Posterior cingulate gyrus (tissue), 11 donors: Measurements from ENCODE around the gene PHETA2.

ENCODE experiments used
- DNase-seq, 10 donors: peaks; one replicate each; pipeline versions ENCODE4 v3.0.0 to v3.0.0-alpha.2; 2020 to 2021; ENCODE audit warnings: mixed read lengths in 3 of 10
- intact Hi-C: fragments of 100-400 bp; cut with DNase I; formaldehyde crosslinking; loops from one replicate; pipeline ENCODE4 v1.15.1; 2023

Gene PHETA2, protein sequence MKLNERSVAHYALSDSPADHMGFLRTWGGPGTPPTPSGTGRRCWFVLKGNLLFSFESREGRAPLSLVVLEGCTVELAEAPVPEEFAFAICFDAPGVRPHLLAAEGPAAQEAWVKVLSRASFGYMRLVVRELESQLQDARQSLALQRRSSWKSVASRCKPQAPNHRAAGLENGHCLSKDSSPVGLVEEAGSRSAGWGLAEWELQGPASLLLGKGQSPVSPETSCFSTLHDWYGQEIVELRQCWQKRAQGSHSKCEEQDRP

DNA sequence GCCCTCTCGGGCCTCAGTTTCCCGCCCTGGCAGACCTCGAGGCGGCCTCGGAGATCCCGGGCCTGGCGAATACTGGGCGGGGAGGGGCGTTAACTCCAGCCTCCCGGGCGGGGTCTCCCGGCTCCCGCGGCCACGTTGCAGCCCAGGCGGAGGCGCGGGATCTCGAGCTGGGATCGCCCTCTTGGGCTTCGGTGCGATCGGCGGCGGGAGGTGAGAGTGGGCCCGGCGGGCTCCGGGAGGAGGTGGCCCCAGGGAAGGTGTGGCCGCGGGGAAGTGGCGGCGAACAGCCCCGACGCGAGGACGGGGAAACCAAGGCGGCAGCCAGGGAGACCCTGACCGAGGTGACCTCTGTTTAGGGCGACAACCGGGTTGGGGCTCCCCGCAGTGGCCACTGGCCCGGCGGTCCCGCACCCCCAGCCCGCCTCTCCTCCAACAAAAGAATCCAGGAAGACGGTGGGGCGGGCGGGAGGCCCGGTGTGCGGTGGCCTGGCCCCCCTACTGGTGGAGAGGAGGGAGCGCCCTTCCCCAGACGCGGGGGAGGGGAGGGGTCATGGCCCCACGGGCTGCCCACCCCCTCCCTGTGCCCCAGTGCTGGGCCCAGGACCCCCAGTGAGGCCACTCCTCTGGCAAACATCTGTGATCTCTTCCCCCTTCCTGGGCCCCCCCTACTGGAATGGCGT lies at the start of gene PHETA2:
PHETA2 (plus strand) TSS at position 117 of the 680 bp plus-strand sequence. CDS start 3,046 bp downstream, outside the sequence.
- intact Hi-C loops: no loop called here
- peak in 1 of 10 donors; percentile 80 for DNase-seq

DNA sequence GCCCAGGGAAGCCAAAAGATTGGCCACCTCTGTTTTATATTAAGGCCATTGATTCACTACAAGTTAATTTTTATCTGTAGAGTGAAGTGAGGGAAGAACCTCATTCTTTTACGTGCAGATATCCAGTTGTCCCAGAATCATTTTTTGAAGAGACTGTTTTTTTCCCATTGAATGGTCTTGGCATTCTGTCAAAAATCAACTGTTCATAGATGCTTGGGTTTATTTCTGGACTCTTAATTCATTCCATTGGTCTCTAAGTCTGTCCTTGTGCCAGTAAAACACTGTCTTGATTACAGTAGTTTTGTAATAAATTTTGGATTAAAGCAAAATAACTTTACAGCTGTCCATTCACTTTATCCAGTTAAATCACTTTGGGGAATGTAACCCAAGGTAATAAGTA lies 48.6 kb upstream of the PHETA2 start:
- no peak for DNase-seq
- intact Hi-C loops: no loop called here

DNA sequence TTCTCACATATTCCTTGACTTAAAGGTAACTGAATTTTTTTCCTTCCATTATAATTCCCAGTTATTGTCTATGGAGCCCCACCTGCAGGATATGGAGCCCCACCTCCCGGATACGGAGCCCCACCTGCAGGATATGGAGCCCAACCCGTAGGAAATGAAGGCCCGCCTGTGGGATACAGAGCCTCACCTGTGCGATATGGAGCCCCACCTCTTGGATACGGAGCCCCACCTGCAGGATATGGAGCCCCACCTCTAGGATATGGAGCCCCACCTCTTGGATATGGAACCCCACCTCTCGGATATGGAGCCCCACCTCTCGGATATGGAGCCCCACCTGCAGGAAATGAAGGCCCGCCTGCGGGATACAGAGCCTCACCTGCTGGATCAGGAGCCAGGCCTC lies 47.3 kb upstream of the PHETA2 start:
- intact Hi-C loops: no loop called here
- no peak for DNase-seq

DNA sequence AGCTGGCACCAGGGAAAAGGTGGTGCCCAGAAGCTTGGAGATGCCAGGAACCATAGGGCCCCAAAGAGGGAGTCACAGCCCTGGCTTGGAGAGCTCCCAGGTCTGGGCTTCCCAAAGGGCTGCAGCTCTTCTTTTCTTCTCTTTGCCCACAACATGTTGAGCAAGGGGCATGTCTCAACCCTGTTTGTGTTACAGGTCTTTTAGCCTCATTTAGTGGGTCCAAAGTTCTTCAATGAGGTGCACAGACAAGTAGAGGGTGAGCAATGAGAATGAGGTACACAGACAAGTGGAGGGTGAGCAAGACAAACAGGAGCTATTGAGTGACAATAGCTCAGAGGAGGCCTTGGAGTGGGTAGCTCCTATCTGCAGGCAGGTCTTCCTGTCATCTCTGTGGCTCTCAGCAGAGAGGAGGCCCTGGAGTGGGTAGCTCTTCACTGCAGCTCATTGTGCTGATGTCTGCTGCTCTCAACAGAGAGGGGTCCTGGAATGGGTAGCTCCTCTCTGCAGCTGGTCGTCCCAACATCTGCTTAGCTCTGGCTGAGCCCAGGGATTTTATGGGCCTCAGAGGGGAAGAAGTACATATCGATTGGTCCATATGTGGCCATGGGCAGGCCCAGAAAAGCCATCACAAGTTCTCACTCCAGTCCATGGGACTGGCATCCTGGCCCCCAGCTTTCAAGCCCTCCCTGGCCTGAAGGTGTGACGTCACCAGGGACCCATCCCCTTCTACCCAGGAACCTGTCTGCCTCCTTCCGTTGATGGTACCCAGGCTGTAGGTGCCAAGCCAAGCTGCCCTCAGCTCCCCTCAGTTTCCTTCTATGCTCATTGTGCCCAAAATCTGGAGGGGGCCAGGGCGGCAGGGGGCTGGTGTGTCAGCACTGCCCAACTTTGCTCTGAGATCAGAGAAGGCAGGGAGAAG lies 40.5 kb upstream of the PHETA2 start:
- no peak for DNase-seq
- intact Hi-C loops: no loop called here

DNA sequence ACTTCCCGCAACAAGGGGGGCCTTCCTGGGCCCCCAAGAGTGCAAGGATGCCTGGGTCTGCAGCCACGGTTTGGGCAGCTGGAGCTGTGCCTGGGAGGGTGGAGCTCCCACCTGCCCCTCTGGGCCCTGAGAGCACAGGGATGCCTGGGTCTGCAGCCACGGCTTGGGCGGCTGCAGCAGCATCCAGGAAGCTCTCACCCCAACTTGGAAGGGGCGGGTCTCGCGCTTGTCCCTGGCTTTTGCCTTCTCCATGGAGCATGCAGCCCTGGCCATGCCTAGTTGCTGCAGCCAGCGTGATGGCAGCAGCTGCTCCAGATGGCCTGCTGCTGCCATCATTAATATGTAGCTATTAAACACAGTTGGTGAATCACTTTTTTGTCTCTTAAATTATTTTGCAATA lies 38.8 kb upstream of the PHETA2 start:
- intact Hi-C loops: no loop called here
- DNase-seq: no peak

DNA sequence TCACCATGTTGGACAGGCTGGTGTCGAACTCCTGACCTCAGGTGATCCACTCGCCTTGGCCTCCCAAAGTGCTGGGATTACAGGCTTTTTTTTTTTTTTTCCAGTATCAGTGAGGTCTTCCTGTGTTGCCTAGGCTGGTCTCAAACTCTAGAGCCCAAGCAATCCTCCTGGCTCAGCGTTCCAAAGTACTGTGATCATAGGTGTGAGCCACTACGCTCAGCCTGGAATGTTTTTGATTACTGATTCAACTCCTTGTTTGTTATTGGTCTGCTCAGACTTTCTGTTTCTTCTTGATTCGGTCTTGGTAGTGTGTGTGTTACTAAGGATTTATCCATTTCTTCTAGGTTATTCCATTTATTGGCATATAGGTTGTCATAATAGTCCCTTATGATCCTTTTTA lies 34.8 kb upstream of the PHETA2 start:
- DNase-seq: no peak

DNA sequence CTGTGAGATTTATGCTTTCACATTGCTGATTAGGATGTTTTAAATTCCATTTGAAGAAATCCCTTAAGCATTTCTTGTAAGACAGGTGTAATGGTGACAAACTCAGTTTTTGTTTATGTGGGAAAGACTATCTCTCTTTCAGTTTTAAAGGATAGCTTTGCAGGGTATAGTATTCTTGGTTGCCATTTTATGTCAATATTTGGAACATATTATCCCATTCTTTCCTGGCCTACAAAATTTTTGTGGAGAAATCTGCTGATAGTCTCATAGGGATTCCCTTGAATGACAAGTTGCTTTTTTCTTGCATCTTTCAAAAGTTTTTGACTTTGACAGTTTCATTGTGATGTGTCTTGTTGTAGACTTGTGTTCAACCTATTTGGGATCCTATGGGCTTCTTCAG lies 32.3 kb upstream of the PHETA2 start:
- intact Hi-C loops: no loop called here
- no peak for DNase-seq

More for the DNA sequence above, 34.8 kb upstream of the PHETA2 start:
- intact Hi-C loops: no loop called here

DNA sequence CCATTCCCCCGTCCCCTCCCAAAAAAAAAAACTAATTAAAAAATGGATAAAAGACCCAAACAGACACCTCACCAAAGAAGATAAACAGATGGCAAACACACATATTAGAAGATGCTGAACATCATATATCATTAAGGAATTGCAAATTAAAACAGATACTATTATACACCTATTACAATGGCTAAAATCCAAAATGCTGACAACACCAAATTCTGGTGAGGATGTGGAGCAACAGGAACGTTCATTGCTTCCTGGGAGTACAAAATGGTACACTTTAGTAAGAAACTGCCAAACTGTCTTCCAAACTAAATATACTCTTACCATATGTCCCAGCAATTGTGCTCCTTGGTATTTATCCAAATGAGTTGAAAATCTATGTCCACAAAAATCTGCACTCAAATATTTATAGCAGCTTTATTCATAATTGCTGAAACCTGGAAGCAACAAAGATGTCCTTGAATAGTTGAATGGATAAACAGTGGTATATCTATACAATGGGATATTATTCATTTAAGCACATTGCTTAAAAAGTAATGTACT lies 23.3 kb upstream of the PHETA2 start:
- DNase-seq: no peak
- intact Hi-C loops: no loop called here

DNA sequence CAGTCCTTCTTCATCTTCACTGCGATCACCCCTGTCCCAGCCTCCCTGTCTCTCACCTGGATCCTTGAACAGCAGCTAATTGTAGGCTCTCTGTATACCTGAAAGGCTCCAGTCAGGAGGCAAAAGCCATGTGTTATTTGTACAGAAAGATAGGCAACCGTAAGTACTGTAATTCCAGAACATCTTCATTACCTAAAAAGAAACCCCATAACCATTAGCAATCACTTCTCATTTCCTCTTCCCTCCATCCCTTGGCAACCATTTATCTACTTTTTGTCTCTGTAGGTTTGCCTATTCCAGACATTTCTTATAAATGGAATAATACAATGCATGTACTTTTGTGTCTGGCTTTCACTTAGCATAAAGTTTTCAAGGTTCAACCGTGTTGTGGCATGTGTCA lies 21.3 kb upstream of the PHETA2 start:
- no peak for DNase-seq
- intact Hi-C loops: no loop called here

DNA sequence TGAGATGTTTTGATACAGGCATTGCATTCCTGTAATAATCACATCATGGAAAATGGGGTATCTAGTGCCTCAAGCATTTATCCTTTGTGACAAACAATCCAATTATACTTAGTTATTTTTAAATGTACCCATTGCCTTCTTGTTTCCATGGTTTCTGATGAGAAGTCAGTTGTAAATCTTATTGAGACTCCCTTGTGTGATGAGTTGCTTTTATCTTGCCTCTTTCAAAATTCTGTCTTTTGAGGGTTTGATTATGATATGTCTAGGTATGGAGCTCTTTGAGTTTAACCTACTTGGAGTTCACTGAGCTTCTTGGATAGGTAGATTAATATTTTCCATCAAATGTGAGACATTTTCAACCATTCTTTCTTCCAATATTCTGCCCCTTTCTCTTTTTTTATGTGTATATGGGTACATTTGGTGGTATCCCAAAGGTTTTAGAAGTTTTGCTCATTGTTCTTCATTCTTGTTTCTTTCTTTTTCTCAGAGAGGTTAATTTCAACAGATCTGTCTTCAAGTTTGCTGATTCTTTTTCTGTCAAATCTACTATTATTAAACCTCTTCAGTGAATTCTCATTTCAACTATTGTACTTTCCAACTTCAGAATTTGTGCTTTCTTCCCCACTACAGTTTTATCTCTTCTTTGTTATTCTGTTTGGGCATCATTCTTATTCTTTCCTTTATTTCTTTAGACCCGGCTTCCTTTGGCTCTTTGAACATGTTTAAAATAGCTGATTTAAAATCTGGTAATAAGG lies 17.1 kb upstream of the PHETA2 start:
- DNase-seq: no peak
- intact Hi-C loops: no loop called here

DNA sequence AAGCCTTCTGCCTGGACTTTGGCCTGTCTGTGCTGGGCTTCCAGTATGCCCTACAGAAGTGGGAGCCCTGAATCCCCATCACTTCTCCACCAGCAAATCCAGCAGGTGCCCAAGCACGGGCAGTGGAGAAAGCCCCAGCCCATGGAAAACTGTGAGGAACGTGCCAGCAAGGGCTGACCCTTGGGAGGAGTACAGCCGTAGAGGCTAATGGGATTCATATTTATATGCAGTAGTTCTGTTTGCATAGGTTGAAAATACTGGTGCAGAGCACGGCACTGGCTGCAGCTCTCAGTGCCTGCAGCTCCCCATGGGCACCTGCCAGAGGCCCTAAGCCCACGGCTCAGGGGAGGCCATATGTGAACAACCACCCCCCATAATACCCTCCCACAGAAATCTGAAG lies 13.6 kb upstream of the PHETA2 start:
- intact Hi-C loops: no loop called here
- DNase-seq: peak in 1 of 10 donors; percentile 22

DNA sequence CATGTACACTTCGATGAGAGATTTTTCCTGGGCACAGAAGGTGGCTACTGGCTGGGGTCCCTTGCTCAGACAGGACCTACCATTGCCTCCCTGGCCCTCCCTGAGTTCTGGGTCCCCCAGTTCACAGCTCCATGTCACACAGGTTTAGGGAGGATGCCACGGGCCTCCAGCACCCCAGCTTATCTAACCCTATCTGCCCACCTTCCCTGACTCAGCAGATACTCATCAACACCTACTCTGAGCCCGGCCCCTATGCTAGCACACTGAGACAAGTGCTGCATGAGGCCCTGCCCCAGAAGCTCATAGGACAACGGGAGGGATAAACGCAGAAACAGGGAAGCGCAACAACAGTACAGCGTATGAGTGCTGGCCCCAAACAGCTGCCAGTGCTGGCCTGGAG lies 13.0 kb upstream of the PHETA2 start:
- intact Hi-C loops: no loop called here
- DNase-seq: peak in 1 of 10 donors; percentile 18

DNA sequence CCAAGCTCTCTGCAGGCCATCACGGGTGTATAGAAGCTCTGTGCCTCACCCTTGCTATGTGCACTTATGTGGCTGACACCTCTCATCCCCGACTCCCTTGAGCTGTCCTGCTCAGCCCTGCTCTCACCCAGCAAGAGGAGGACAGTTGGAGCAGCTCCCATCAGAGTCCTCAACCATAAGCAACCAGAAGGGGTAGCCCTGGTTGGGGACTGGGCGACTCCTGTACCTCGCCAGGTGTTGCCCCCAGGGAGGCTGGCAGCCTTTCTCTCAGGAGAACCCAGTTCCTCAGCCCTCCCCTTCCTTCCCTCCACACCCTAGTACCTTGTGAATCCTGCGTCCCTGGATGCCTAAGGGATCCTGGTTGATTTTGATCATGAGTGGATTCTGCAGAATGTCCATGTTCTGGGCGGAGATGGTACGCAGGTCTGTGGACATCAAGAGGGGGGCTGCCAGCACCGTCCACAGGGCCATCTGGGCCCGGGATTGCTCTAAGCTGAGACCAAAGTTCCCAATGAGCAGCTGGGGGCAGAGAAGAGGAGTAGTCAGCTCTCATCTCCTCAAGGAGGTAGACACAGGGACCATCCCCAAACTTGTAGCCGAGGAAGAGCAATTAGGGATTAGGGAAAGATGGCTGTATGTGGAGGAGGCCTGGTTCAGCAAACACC lies 11.4 kb upstream of the PHETA2 start:
- intact Hi-C loops: no loop called here
- DNase-seq: peak in 1 of 10 donors; percentile 17

DNA sequence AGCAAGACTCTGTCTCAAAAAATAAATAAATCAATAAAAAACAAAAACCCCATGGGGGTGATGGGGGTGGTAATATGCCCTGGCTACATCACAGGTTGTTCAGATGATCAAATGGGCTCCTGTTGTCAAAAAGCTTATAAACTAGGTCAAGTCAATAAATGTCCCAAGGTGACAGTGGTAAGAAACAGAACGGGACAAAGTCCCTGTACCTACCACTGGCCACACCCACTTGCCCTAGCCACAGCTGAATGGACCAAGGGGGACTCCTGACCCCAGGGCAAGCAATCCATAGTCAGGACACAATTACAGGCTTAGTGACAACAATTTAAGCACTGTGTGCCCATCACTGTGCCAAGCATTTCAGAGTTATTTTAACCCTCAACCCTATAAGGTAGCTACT lies 9.4 kb upstream of the PHETA2 start:
- intact Hi-C loops: no loop called here
- DNase-seq: peak in 1 of 10 donors; percentile 18

DNA sequence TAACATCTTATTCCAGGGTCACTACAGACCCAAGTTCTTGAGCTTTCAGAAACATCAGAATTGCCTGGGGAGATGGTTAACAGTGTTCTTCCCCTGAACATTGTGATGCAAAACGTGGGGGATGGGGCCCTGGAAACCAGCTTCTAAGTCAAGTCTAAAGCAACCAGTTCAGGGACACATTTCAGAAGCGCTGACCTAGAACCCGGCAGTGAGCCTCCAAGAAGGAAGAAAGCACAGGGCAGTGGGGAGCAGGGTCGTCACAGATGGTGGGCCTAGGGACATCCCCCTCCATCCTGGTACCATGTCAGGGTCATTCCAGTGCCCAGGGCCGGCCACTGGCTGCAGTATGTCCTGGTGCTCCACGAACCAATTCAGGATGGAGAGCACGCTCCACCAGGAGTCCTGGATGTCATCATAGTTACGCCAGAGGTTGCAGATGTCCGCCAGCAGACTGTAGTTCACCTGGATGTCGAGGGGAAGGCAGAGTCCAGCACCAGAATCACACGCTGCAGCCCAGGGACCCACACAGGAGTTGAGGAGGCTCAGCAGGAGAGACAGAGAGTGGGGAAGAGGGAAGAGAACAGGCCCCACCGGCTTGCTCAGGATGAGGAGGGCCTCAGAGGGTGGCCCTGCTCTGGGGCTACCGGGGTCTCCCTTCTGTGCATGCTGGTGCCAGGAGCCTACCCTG lies 8.5 kb upstream of the PHETA2 start:
- intact Hi-C loops: no loop called here
- DNase-seq: peak in 1 of 10 donors; percentile 51

DNA sequence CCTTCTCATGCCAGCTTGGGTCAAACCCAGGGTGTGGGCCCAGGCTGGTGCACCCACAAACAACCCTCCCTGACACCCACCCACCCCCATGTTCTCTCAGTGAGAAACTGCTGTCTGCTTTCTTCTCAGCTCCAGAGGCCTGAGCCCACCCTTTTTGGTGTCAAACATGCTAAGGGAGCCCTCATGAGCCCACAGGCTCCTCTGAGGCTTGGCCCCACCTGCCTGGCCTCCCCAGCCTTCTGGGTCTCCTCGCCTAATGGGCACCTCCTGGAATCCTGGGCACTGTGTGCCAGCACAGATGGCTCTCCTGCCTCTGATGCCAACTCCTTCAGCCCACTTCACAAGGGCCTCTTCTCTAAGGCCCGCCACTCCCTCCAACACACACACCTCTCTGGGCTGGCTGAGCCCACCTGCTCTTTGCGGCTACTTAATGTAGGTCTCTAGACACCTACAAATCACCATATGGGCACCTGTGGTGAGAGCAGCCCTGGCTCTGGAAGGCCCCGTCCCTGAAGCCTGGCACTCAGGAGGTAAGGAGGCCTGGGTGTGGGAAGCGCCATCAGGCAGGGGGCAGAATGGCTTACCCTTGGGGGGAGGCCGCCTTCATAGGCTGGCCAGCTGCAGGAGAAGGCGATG lies 7.8 kb upstream of the PHETA2 start:
- DNase-seq: peak in 1 of 10 donors; percentile 77
- intact Hi-C loops: no loop called here

DNA sequence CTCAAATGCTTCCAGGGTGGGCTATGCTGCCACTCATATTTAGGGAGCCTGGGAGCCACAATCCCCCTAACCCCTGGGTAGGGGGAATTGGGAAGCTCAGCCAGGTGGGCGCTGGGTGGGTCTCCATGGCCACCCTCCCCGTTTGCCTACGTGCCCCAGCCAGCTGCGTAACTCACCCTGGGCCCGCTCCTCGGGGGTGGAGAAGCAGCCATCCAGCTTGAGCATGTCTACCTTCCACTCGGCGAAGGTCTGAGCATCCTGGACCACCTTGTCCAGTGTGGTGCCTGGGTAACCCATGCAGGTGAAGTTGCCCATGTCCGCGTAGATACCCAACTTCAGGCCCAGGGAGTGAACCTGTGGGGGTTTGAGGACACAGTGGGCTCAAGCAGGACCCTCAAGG lies 7.1 kb upstream of the PHETA2 start:
- intact Hi-C loops: no loop called here
- peak in 1 of 10 donors; percentile 7 for DNase-seq

DNA sequence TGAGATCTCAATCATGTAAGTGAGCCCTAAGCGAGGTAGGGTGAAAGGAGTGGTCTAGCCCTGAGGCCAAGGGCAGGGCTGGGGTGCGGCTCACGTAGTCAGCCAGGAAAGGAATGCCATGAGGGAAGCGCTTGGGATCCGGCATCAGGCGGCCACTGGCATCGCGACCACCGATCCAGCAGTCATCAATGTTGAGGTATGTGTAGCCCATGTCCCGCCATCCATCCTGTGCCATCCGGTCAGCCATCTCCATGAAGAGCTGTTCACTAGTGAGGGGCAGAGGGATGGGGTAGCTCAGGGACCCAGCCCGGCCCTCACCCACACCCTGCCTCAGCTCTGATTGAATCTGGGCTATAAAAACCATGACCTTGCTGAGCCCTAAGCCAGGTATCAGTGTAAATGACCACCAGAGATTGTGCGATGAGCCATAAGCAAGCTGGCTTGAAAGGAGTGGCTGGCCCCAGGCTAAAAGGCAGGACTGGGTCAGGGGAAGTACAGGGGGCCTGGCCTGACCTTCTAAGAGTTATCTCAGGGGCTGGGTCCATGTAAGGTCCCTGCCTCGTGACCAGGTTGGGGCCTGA lies 6.3 kb upstream of the PHETA2 start:
- intact Hi-C loops: no loop called here
- DNase-seq: peak in 1 of 10 donors; percentile 55
